Neuronal stem cell (in vitro differentiated cells): ENCODE measurements around the gene NFILZ.
A peak's percentile ranks its signal among the peaks of the same experiment; 100 is the strongest.

Source experiments
- DNase-seq: peaks from one replicate; pipeline ENCODE4 v3.0.0-alpha.2; 2013; ENCODE audit warnings: low spot score
- H2AFZ ChIP-seq: one replicate; pipeline ENCODE4 v1.6.1; 2013; ENCODE audit warnings: mild to moderate bottlenecking, low read length, inconsistent platforms
- H2AK5ac ChIP-seq: 2 replicates; pipeline ENCODE4 v1.6.1; 2013; ENCODE audit warnings: low read depth, mild to moderate bottlenecking, inconsistent platforms, low read length, moderate library complexity, mixed read lengths
- H2BK120ac ChIP-seq: 2 replicates; pipeline ENCODE4 v1.6.1; 2013; ENCODE audit warnings: low read depth, mild to moderate bottlenecking, inconsistent platforms, low read length, moderate library complexity, mixed read lengths
- H2BK12ac ChIP-seq: one replicate; pipeline ENCODE4 v1.6.1; 2013; ENCODE audit warnings: low read length, inconsistent platforms
- H2BK15ac ChIP-seq: 2 replicates; pipeline ENCODE4 v1.6.1; 2013; ENCODE audit warnings: mild to moderate bottlenecking, low read length, inconsistent platforms, mixed read lengths
- H2BK5ac ChIP-seq: one replicate; pipeline ENCODE4 v1.6.1; 2013; ENCODE audit warnings: inconsistent platforms, mild to moderate bottlenecking, low read length, moderate library complexity
- H3K14ac ChIP-seq: one replicate; pipeline ENCODE4 v1.6.1; 2013; ENCODE audit warnings: low read length, inconsistent platforms
- H3K18ac ChIP-seq: 2 replicates; pipeline ENCODE4 v1.6.1; 2013; ENCODE audit warnings: low read length, inconsistent platforms
- H3K23ac ChIP-seq: 2 replicates; pipeline ENCODE4 v1.6.1; 2013; ENCODE audit warnings: low read depth, mild to moderate bottlenecking, mixed read lengths, low read length, inconsistent platforms; ENCODE audit not compliant: poor library complexity
- H3K27ac ChIP-seq: replicated peaks from 3 replicates; pipeline ENCODE4 v1.5.1; 2013; ENCODE audit warnings: low read length, inconsistent platforms
- H3K27me3 ChIP-seq, 3 experiments: 2 replicates each; pipeline ENCODE4 v1.6.1; 2013; ENCODE audit warnings: low read length in 3 of 3, mild to moderate bottlenecking in 2 of 3, inconsistent platforms in 1 of 3, low read depth in 1 of 3, mixed read lengths in 1 of 3, moderate library complexity in 1 of 3; ENCODE audit not compliant: control insufficient read depth in 3 of 3, insufficient read depth in 3 of 3
- H3K36me3 ChIP-seq, 2 donors: replicated peaks in 1 of 2; 2 replicates each; pipeline ENCODE4 v1.6.1; 2013; ENCODE audit warnings: low read length in 2 of 2; ENCODE audit not compliant: control insufficient read depth in 2 of 2, insufficient read depth in 2 of 2
- H3K4ac ChIP-seq: 2 replicates; pipeline ENCODE4 v1.6.1; 2013; ENCODE audit warnings: inconsistent platforms, mild to moderate bottlenecking, low read length, moderate library complexity
- H3K4me1 ChIP-seq, 2 donors: 1 replicate in 1 of 2; 2 replicates in 1 of 2; pipeline ENCODE4 v1.6.1; 2013; ENCODE audit warnings: low read length in 2 of 2, low read depth in 1 of 2; ENCODE audit not compliant: control insufficient read depth in 2 of 2, insufficient read depth in 1 of 2
- H3K4me2 ChIP-seq: one replicate; pipeline ENCODE4 v1.6.1; 2013; ENCODE audit warnings: mild to moderate bottlenecking, low read length, inconsistent platforms; ENCODE audit not compliant: insufficient read depth, poor library complexity, severe bottlenecking
- H3K4me3 ChIP-seq, 2 donors: 2 replicates each; pipeline ENCODE4 v1.5.1; 2013; ENCODE audit warnings: low read length in 2 of 2, mild to moderate bottlenecking in 2 of 2, inconsistent platforms in 1 of 2, moderate library complexity in 1 of 2
- H3K79me1 ChIP-seq: one replicate; pipeline ENCODE4 v1.6.1; 2013; ENCODE audit warnings: low read depth, mild to moderate bottlenecking, inconsistent platforms, low read length, moderate library complexity
- H3K9ac ChIP-seq: one replicate; pipeline ENCODE4 v1.6.1; 2013; ENCODE audit warnings: mild to moderate bottlenecking, low read depth, low read length, inconsistent platforms; ENCODE audit not compliant: poor library complexity
- H3K9me3 ChIP-seq, 2 donors: replicated peaks in 1 of 2; 2 replicates each; pipeline versions ENCODE3 to v1.6.1; 2013; ENCODE audit warnings: low read length in 2 of 2, mild to moderate bottlenecking in 2 of 2, inconsistent platforms in 1 of 2, low read depth in 1 of 2, mixed read lengths in 1 of 2, moderate library complexity in 1 of 2; ENCODE audit not compliant: control insufficient read depth in 2 of 2, insufficient read depth in 1 of 2
- H4K8ac ChIP-seq: one replicate; pipeline ENCODE4 v1.6.1; 2013; ENCODE audit warnings: low read depth, mild to moderate bottlenecking, inconsistent platforms, low read length, moderate library complexity
- H4K91ac ChIP-seq: one replicate; pipeline ENCODE4 v1.6.1; 2013; ENCODE audit warnings: low read length, low read depth, mild to moderate bottlenecking, inconsistent platforms; ENCODE audit not compliant: poor library complexity
- WGBS, 2 donors: extraction: QIAGEN DNeasy Blood & Tissue Kit; methylation state at CpG; one replicate each; pipeline ENCODE4 v1.1.7; 2013; ENCODE audit warnings: missing lambda C conversion rate in 2 of 2, mixed read lengths in 1 of 2; ENCODE audit not compliant: insufficient read length in 2 of 2, insufficient replicate concordance in 1 of 2; ENCODE audit errors: extremely low coverage in 2 of 2; 5-methylcytosine and 5-hydroxymethylcytosine counted together

The NFILZ gene

GRCh38 chr19:8610936-8611300 is 19.5 kb upstream of the NFILZ start:
- H3K79me1 ChIP-seq: peaks cover 2% of the 10 kb centered on the region
- H2AK5ac ChIP-seq: no peak overlapping the region
- no peak overlapping the region for H3K27ac ChIP-seq
- H3K9ac ChIP-seq: no peak overlapping the region
- H3K4ac ChIP-seq: no peak overlapping the region
- peak overlapping the region in 1 of 2 donors; percentile 89 for H3K4me3 ChIP-seq
- no peak for DNase-seq
- H3K23ac ChIP-seq: no peak overlapping the region
- no peak overlapping the region for H2BK5ac ChIP-seq
- no peak overlapping the region for H2BK15ac ChIP-seq
- H3K14ac ChIP-seq: no peak overlapping the region
- 100% methylated on average over 1 of the region's 9 CpGs; no CpG with 5 or more reads in 1 of the 2 donors for WGBS, 2 donors
- no peaks in the 10 kb centered on the region for H3K36me3 ChIP-seq
- no peak overlapping the region for H3K18ac ChIP-seq
- no peak overlapping the region for H3K4me2 ChIP-seq
- no peaks in the 10 kb centered on the region for H3K27me3 ChIP-seq
- H2AFZ ChIP-seq: peak overlapping the region; percentile 92
- H3K4me1 ChIP-seq: peaks cover 10 to 15% of the 10 kb centered on the region in 2 donors
- H4K8ac ChIP-seq: no peak overlapping the region
- H2BK12ac ChIP-seq: no peak overlapping the region
- H3K9me3 ChIP-seq: no peaks in the 10 kb centered on the region
- H4K91ac ChIP-seq: no peak overlapping the region
- H2BK120ac ChIP-seq: peak overlapping the region; percentile 81

- Histone ChIP-seq H2BK12ac (no peak overlapping the region), H3K9ac (no peak overlapping the region), H3K79me1 (peaks cover 2% of the 10 kb centered on the region), H4K8ac (no peak overlapping the region), H3K23ac (no peak overlapping the region), H4K91ac (no peak overlapping the region), H3K27ac (no peak overlapping the region), H3K27me3 (no peaks in the 10 kb centered on the region), H2BK5ac (no peak overlapping the region), H3K4me1 (peaks cover 10 to 15% of the 10 kb centered on the region in 2 donors), H3K4me2 (no peak overlapping the region), H2BK15ac (no peak overlapping the region), H2BK120ac (no peak overlapping the region), H3K9me3 (no peaks in the 10 kb centered on the region), H3K36me3 (no peaks in the 10 kb centered on the region), H2AFZ (no peak overlapping the region), H3K4me3 (no peak overlapping the region), H3K18ac (no peak overlapping the region), H3K14ac (no peak overlapping the region), H2AK5ac (peak overlapping the region; percentile 31), H3K4ac (no peak overlapping the region)
- no CpG with 5 or more reads among the region's 18 CpGs for WGBS, 2 donors
- DNase-seq: no peak
These were observed 19.0 kb upstream of the NFILZ start for GRCh38 chr19:8611391-8611876.

GRCh38 chr19:8611877-8612806 is 18.3 kb upstream of the NFILZ start:
- no peaks in the 10 kb centered on the region for H3K36me3 ChIP-seq
- no peaks in the 10 kb centered on the region for H3K9me3 ChIP-seq
- no peak overlapping the region for H2BK12ac ChIP-seq
- H3K4me1 ChIP-seq: peaks cover 10 to 15% of the 10 kb centered on the region in 2 donors
- no peak overlapping the region for H4K8ac ChIP-seq
- no peak overlapping the region for H3K4ac ChIP-seq
- H4K91ac ChIP-seq: no peak overlapping the region
- no peaks in the 10 kb centered on the region for H3K27me3 ChIP-seq
- no peak overlapping the region for H3K9ac ChIP-seq
- H3K4me2 ChIP-seq: no peak overlapping the region
- H3K23ac ChIP-seq: no peak overlapping the region
- H3K79me1 ChIP-seq: peaks cover 2% of the 10 kb centered on the region
- H2AFZ ChIP-seq: no peak overlapping the region
- H2BK120ac ChIP-seq: no peak overlapping the region
- H2BK5ac ChIP-seq: no peak overlapping the region
- WGBS, 2 donors: no CpG with 5 or more reads among the region's 12 CpGs
- DNase-seq: no peak
- no peak overlapping the region for H3K4me3 ChIP-seq
- no peak overlapping the region for H2BK15ac ChIP-seq
- peak overlapping the region; percentile 31 for H2AK5ac ChIP-seq
- no peak overlapping the region for H3K14ac ChIP-seq
- no peak overlapping the region for H3K18ac ChIP-seq
- no peak overlapping the region for H3K27ac ChIP-seq

- Histone ChIP-seq H3K4me2 (no peak overlapping the region), H3K9ac (no peak overlapping the region), H3K36me3 (no peaks in the 10 kb centered on the region), H3K4me1 (peaks cover 10 to 15% of the 10 kb centered on the region in 2 donors), H3K14ac (no peak overlapping the region), H2BK120ac (no peak overlapping the region), H2BK5ac (no peak overlapping the region), H3K4me3 (no peak overlapping the region), H3K23ac (no peak overlapping the region), H3K79me1 (peaks cover 2% of the 10 kb centered on the region), H2AK5ac (no peak overlapping the region), H3K9me3 (no peaks in the 10 kb centered on the region), H3K4ac (no peak overlapping the region), H2BK12ac (no peak overlapping the region), H3K27ac (no peak overlapping the region), H3K27me3 (peaks cover 0 to 2% (median 0%) of the 10 kb centered on the region in 3 experiments), H4K91ac (no peak overlapping the region), H3K18ac (no peak overlapping the region), H2AFZ (no peak overlapping the region), H2BK15ac (no peak overlapping the region), H4K8ac (no peak overlapping the region)
- no peak for DNase-seq
- WGBS, 2 donors: no CpG with 5 or more reads among the region's 5 CpGs
These were observed 17.6 kb upstream of the NFILZ start for GRCh38 chr19:8612807-8613171.
